Inferior parietal cortex (tissue), 1 donor: Measurements from ENCODE around the gene COPE.
"Not testable (repeated sequence)": the region's sequence is repeated elsewhere in the genome, so short reads cannot be mapped to it uniquely, and the experiment has no call there.

Experiments used
- DNase-seq: peaks from one replicate; pipeline ENCODE4 v3.0.0-alpha.2; 2016; ENCODE audit errors: extremely low spot score

Gene COPE

GRCh38 chr19:18908917-18909619, 10.1 kb downstream of the COPE start:
- DNase-seq, result no peak

DNA sequence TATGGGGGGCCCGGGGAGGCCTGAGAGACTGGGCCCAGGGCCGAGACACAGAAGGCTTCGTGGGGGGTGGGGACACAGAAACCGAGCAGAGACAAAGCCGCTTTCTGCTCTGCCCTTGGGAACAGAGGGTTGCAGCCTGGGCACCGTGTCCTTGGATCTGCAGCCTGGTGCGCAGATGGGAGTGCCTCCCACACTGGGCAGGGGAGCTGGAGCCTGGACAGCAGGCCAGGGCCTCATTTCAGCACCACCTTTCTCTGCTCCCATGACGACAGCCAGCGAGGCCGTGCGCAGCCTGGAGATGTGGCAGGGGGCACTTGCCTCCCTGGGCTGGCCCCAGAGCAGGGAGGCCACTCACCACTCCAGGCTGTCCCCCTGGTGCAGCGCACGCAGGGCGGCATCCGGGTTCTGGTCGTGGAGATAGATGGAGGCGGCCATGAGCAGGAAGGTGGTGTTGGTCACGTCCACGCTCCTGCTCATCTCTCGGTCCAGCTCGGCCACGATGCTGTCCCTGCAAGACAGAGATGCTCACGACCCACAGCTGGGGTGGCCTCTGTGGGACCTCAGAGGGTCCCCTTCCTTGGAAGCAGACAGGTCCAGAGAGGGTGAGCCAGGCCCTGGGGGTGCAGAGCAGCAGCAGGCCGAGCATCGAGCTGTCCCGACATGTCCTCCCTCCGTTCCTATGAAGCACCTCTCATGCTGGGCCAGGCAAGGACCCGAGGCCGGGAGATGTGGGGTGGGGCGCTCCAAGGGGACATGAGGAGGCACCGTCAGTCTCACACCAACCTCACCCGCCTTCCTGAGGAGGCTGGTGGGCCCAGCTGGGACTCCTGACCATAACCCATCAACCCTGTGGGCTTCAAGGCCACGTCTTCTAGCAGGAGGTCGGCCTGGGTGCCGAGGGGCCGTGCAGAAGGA, 12.3 kb downstream of the COPE start:
- peak; percentile 60 for DNase-seq

DNA sequence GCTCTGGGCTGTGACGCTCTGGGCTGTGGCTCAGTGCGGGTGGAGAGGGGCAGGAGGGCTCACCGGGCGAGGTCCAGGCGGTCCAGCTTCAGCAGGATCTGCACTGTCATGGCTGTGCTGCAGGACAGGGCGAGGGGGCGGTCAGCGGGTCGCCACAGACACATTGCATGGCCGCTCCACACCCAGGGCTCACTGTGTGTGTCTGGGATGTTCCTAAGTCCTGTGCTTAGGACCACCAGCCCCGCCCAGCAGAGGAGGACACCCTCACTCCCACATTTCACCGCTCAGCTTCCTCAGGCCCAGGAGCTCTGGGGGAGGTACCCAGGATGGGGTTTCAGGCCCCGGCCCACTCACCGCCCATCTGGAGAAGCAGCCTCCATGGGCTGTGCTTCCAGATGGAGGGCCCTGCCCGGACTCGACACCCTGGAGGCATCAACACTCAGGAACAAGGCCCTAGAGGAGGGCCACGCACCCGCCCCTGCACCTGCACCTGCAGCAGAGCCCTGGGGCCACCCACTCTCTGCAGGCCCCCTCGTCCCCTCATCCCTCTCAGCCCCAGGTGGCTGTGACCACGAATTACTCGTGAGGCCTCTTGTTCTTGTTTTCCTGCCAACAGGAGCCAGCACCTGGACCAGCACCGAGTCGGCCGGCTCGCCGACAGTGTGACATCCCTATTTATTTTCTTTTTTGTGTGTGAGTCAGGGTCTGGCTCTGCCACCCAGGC, 13.5 kb downstream of the COPE start:
- no peak for DNase-seq

DNA sequence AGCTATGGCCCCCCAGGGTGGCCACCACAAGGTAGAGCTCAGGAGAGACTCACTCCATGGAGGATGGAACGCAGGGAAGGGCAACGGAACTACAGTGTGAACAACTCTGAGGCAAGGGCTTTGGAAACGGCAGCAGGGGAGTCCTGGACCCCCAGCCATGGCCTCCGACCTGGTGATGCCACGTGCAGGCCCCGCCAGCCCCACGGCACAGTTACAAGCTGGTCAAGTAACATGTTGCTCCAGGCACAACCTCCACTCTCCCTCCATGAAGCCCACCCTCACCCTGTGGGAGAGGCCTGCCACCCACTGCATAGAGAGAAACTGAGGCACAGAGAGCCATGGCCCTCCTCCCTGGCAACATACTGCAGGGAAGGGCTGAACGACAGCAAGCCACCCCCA, 14.1 kb downstream of the COPE start:
- DNase-seq, result no peak

GRCh38 chr19:18904334-18905057, 14.7 kb downstream of the COPE start:
- DNase-seq, result no peak

DNA sequence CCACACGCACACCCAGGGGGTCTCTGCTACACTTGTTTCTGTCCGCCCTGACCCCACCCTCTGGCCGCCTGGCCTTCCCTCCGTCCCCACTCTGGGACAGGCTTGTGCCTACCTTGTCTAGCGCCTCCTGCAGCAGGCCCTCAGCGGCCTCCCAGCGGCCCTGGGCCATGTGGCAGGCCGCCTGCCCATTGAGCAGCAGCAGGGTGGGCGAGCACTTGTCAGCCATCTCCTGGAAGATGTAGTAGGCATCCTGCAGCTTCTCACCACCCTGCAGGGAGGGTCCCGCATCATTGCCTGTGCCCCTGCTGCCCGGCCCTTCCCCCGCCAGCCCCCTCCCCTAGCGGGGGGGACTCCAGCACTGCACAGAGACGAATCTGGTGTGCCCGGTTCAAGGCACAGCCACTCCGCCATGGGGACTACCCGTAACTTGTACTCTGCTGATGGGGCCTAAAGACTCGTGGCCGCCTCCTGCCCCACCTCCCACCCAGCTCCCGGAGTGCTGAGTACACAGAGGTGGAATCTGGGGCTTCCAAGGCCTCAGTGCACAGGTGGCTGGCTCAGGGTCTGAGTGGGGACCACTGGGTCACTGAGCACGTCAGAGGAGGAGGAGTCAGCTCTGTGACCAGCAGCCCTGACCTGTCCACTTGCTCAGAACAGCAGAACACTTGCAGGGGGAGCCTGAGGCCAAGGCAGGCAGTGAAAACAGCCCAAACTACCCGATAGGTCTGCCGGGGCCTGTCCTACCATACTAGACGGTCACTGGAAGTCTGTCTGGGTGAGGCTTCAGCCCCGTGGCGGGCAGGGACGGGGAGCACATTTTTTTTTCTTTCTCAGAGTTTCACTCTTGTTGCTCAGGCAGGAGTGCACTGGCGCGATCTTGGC, 15.8 kb downstream of the COPE start:
- DNase-seq, result no peak

DNA sequence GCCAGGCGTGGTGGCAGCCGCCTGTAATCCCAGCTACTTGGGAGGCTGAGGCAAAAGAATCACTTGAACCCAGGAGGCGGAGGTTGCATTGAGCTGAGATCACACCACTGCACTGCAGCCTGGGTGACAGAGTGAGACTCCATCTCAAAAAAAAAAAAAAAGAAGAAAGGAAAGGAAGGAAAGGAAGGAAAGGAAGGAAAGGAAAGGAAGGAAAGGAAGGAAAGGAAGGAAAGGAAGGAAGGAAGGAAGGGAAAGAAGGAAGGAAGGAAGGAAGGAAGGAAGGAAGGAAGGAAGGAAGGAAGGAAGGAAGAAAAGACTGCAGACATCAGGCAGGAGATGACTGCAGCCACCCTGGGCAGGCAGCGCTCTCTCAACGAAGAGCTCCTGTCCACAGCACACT, 16.7 kb downstream of the COPE start:
- not testable (repeated sequence) for DNase-seq

DNA sequence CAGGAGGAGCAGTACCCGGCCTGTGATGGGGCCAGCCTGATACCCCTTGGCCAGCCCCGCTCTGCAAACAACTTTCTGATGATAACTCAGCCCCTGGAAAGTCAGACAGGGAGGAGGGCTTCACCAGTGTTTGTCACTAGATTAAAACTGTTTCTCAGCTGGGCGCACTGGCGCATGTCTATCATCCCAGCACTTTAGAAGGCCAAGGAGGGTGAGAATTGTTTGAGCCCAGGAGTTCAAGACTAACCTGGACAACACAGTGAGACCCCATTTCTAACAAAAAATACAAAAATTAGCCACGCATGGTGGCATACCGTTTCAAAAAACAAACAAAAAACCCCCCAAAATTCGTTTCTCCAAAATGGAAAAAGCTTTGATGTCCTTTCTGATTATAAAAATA, 17.7 kb downstream of the COPE start:
- DNase-seq, result no peak

DNA sequence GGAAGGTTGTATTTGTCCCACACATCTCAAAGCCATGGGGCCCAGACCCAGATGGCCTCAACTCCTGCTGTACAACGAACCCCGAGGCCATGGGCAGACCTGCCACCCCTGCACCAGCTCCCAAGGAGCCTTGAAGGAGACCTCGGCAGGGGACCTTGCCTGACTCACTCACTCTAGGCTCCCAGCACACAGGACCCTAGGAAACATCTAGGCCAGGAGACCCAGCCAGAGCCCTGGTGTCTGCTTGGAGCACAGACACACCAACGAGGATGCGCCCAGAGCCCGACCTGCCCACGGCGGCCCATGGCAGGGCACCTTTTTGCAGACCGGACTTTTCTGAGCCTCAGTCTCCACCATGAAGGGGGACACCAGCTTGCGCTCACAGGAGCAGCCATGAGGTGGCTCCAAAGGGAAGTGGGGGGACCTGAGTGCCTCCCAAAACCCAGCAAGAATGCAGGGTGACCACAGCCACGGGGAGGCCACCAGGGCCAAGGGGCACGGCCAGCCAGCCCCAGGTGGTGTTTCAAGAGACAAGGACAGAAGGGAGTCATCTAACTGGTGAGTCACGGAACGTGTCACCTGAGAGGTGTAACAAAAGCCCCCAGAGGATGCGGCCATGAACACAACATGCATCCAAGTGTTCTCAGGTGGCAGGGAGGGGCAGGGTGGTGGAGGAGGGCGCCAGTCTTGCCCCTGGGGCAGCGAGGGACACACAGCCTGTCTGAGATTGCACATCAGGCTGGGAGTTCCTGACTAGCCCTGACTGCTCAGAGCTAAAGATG, 18.3 kb downstream of the COPE start:
- no peak for DNase-seq

DNA sequence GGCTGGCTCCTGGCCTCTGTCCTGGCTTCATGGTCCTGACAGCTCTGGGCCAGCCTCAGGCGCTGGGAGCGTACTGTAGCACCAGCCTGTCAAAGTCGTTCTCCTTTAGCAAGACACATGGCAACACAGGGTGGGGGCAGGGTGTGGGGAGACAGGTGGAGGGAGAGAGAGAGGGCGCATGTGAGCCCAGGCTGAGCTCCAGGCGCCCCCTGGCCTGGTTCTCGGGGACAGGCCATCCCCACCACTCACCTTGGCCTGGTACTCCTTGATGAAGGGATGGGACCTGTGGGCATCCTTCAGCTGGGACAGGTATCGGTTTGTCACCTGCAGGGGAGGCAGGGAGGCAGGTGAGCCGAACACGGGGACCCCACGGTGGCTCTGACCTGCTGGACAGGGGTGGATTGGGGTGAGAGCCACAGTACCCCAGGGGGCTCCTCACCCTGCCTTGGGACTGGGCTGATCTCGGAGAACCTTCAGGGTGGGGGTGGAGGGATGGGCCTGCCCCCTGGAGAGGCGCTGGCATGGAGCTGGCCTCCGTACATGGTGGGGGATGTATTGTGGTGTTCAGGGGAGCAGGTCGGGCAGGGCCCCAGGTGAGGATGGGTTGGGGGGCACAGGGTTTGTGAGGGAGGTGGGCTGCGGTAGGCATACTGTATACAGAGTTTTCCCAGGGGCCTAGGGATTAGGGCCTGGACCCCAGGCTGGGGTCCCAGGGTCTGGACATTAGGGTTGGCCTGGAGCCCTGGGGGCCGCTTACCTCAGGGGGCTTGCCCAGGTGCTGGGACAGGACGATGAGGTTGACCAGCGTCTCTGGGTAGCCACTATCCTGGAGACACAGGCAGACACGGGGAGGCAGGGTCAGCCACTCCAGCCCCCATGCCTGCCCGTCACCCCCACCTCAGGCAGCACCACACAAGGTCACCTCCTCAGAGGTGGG, 19.3 kb downstream of the COPE start:
- no peak for DNase-seq

DNA sequence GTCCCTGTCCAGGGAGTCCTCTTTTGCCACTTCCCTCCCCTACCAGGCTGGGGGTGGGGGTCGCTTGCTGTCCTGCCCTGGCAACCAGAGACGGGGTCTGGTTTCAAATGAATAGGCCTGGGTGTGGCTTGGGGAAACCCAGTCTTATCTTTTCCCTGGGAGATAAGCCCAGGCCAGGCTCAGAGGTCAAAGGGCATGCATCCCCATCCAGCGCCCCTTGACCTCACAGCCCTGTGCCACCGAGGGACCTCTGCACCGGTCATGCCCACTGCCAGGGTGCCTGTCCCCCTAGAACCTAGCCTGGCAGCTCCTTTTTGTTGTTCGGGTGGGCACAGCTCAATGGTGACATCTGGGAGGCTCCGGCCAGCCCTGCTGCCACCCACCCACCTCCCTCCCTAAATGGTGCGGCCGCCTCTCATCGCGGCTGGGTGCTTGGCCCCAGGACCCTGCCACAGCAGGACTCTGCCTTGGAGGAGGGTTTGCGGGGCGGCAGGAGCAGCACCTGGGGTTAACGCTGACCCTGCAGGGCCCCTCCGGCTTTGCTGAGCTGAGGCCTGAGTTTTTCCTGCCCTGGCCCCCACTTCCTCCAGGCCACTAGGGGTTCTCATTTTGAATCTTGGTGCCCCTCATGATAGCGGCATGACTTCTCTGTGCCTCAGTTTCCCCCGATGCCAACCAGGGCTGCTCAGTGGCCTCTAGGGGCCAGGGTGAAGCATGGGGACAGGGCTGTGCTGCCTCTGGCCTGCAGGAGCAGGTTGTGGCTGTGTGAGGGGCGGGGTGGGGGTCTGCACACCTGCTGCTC, 20.4 kb downstream of the COPE start:
- DNase-seq, result no peak

DNA sequence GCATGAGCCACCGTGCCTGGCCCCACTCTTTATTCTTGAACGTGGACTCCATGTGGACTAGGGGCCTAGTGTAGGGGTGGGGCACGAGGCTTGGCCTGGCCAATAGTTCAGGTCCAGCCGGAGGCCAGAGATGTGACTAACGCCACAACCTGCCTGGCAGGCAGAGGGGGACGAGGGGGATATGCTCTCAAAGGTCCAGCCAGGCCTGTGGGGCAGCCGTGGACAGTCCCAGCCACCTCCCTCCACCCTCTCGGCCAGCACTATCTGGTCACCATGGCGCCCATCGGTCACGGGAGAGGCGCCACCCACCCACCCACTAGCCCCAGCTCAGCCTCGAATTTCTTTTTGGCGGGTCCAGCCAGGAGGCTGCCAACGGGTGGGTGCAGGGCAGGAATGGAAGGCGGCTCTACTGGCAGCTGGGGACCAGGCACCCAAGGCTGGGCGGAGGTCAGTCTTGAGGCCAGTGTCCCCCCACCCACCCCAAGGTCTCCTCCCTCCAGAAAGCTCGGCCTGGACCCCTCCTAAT, 21.0 kb downstream of the COPE start:
- DNase-seq, result no peak

DNA sequence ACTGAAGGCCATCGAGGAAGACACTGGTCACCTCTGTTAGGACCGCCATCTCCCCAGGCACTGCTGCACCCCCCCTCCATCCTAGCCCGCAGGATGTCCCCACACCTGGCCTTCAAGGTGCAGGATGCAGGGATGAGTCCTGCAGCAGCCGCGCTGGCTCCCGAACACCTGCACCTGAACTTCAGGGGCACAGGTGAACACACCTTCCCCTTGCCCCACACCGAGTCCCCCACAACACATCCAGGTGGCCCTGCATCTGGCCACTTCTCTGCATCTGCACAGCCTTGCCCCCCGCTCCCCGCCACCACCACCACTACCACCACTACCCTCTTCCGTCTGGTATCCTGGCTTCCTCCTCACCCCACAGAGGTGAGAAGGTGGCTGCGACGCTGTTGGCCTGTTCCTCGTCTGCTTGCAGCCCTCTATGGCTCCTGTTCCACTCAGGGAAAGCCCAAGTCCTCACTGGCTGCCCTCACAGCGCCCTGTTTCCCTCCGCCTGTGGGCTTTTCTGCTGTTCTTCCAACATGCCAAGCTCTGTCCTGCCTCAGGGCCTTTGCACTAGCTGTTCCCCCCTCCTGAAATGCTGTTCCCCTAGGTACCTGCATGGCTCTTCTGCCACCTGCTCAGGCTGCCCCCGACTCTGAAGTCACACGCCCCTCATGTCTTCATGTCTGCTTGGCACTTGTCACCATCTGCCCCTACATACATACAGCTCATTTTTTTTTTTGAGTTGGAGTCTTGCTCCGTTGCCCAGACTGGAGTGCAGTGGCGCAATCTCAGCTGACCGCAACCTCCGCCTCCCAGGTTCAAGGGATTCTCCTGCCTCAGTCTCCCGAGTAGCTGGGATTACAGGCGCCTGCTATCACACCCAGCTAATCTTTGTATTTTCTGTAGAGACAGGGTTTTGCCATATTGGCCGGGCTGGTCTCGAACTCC, 21.8 kb downstream of the COPE start:
- DNase-seq, result no peak

DNA sequence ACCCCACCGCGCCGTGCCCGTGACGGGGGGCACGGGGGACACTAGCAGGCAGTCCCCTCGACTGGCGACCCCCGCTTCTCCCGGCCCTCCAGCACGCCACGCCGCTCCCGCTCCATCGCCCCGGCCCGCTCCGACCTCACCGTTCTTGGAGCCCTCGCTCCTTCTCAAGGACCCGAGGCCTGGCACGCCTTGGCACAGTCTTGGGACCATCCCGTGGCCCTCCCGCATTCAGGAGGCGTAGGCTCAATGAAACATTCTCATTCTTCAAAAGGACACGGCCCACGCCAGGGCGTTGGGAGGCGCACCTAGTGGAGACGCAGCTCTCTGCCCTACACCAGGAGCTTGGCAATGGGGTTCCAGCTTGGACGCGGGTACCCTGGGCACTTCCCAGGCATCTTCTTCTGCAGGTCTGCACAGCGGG, 22.8 kb downstream of the COPE start:
- no peak for DNase-seq

- peak; percentile 49 for DNase-seq
These were observed 23.3 kb downstream of the COPE start, which contains the start of gene CERS1 for GRCh38 chr19:18895824-18896341. TSS of gene CERS1 (minus strand) at chr19:18896158. CDS start at chr19:18896072, 86 bp downstream.
